ENCODE data around the gene UGT2B7. TPM values are rescaled to one million over a fixed set of nuclear protein-coding genes. Genes with fewer than 3 reads are reported as not detected.

Gene UGT2B7
- total RNA-seq, 1 experiment from 2014 or later = not detected

DNA sequence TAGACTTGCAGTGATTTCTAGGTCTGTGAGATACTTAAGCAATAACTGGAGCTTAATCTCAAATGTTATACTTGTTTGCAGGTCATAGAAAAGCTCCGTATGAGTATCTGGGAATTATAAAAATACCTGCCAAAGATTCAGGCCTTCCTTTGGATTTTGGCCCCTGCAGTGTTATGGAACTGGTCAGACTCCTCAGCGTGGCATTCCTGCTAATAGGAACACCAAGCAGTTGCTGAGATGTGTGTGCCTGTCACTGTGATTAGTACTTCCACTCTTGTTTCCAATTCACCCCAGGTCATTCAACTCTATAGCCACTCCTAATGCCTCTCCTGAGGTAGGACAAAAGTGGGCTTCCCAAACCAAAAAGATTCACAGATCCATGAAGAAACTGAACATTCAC, 7.8 kb upstream of the UGT2B7 start:
- Histone ChIP-seq H4K20me1 (ENCODE audit: low read length) (no peaks in the 10 kb centered on the region), H3K36me3 (ENCODE audit: low read depth, low read length) (no peaks in the 10 kb centered on the region), H3K4me2 (ENCODE audit: low read length) (no peak overlapping the region), H3F3A (ENCODE audit: low read length, unreplicated experiment) (peaks cover 5% of the 10 kb centered on the region), H3K9ac (ENCODE audit: low read length) (no peak overlapping the region), H3K9me3 (ENCODE audit: low read length) (0 out of 2 replicates have a peak, but pooled peaks cover 2% of the 10 kb centered on the region), H3K4me3 (ENCODE audit: low read length) (no peak overlapping the region), H3K9me2 (replicated peaks; ENCODE audit: low read length) (0 out of 2 replicates have a peak, but pooled peaks cover 4% of the 10 kb centered on the region), H3K27me3 (ENCODE audit: low read length) (no peaks in the 10 kb centered on the region), H3K27ac (ENCODE audit: low read length) (no peak overlapping the region), H3K79me2 (ENCODE audit: low read length) (no peaks in the 10 kb centered on the region), H3K4me1 (ENCODE audit: insufficient read depth, low read length) (peaks cover 15% of the 10 kb centered on the region), H2AFZ (ENCODE audit: low read length) (no peak overlapping the region)
- no TSS peak for BruUV-seq (replicated peaks)
- TF ChIP-seq EZH2 (IDR thresholded peaks at IDR 0.05; ENCODE audit: low read length, unreplicated experiment) (no peak), EZH2phosphoT487 (IDR thresholded peaks at IDR 0.05; ENCODE audit: borderline replicate concordance, low read length) (no peak)
- TF ChIP-seq, protein P1, sequence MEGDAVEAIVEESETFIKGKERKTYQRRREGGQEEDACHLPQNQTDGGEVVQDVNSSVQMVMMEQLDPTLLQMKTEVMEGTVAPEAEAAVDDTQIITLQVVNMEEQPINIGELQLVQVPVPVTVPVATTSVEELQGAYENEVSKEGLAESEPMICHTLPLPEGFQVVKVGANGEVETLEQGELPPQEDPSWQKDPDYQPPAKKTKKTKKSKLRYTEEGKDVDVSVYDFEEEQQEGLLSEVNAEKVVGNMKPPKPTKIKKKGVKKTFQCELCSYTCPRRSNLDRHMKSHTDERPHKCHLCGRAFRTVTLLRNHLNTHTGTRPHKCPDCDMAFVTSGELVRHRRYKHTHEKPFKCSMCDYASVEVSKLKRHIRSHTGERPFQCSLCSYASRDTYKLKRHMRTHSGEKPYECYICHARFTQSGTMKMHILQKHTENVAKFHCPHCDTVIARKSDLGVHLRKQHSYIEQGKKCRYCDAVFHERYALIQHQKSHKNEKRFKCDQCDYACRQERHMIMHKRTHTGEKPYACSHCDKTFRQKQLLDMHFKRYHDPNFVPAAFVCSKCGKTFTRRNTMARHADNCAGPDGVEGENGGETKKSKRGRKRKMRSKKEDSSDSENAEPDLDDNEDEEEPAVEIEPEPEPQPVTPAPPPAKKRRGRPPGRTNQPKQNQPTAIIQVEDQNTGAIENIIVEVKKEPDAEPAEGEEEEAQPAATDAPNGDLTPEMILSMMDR (conservative IDR thresholded peaks at IDR 0.05; ENCODE audit: low read depth, low read length) = no peak
- ChIA-PET CTCF (no interaction called here), POLR2A (ENCODE audit: unreplicated experiment) (no interaction called here)
- DNase-seq = no peak
- intact Hi-C loops (cut with micrococcal nuclease) = no loop called here
- ATAC-seq = no peak

DNA sequence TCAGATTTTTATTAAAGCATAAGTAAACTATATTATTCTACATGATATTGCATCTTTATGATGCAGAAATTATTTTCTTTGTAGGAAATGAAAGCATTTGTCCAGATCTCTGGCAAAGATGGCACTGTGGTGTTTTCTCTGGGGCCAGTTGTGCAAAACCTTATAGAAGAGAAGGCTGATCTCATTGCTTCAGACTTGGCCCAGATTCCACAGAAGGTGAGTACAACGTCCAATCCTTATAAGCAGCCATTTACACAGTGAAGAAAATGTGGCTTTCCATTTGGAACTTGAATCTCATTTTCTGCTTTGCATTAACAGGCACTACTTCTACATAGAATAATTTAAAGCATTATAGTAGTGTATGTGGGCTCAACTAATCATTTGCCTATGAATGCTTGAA, 6.9 kb upstream of the UGT2B7 start:
- intact Hi-C loops (cut with micrococcal nuclease) = no loop called here
- ATAC-seq (no peak), DNase-seq (no peak)
- H3K36me3 ChIP-seq (ENCODE audit: low read depth, low read length) = no peaks in the 10 kb centered on the region
- no TSS peak for BruUV-seq (replicated peaks)
- ChIA-PET POLR2A (ENCODE audit: unreplicated experiment) (no interaction called here), CTCF (no interaction called here)
- H3K4me3 ChIP-seq (ENCODE audit: low read length) = no peak overlapping the region
- H2AFZ ChIP-seq (ENCODE audit: low read length) = no peak overlapping the region
- H3F3A ChIP-seq (ENCODE audit: low read length, unreplicated experiment) = peaks cover 5% of the 10 kb centered on the region
- no peak overlapping the region for H3K4me2 ChIP-seq (ENCODE audit: low read length)
- H3K27ac ChIP-seq (ENCODE audit: low read length) = no peak overlapping the region
- H3K27me3 ChIP-seq (ENCODE audit: low read length) = no peaks in the 10 kb centered on the region
- no peaks in the 10 kb centered on the region for H4K20me1 ChIP-seq (ENCODE audit: low read length)
- H3K4me1 ChIP-seq (ENCODE audit: insufficient read depth, low read length) = peaks cover 16% of the 10 kb centered on the region
- TF ChIP-seq, protein P1 (conservative IDR thresholded peaks at IDR 0.05; ENCODE audit: low read depth, low read length) = no peak
- TF ChIP-seq EZH2phosphoT487 (IDR thresholded peaks at IDR 0.05; ENCODE audit: borderline replicate concordance, low read length) = no peak
- TF ChIP-seq EZH2 (IDR thresholded peaks at IDR 0.05; ENCODE audit: low read length, unreplicated experiment) = no peak
- H3K9me2 ChIP-seq (replicated peaks; ENCODE audit: low read length) = 0 out of 2 replicates have a peak, but pooled peaks cover 4% of the 10 kb centered on the region
- no peaks in the 10 kb centered on the region for H3K9me3 ChIP-seq (ENCODE audit: low read length)
- H3K79me2 ChIP-seq (ENCODE audit: low read length) = no peaks in the 10 kb centered on the region
- H3K9ac ChIP-seq (ENCODE audit: low read length) = no peak overlapping the region

DNA sequence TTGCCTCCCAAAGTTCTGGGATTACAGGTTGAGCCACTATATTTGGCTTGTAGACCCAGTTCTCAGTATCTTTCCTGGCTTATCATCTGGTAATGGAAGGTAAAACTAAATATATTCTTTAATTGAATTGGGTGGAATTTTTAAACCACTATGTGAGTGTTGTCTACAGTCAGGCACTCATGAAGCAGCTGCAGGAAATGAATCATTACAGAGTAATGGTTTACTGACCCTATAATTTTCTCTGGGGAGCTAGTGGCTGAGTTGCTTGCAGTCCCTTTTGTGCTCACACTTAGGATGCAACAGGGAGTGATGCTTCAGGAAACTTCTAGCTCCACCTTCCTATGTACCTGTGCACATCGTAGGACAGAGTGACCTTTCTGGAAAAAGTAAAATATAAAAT, 4.1 kb upstream of the UGT2B7 start:
- H3K79me2 ChIP-seq (ENCODE audit: low read length) = no peaks in the 10 kb centered on the region
- intact Hi-C loops (cut with micrococcal nuclease) = loop anchor here (10.0 kb wide), 2 partner anchors 137 to 747 kb away; partner anchors contain the start of gene UGT2A3
- BruUV-seq (replicated peaks) = no TSS peak
- H3K9me2 ChIP-seq (replicated peaks; ENCODE audit: low read length) = 0 out of 2 replicates have a peak, but pooled peaks cover 4% of the 10 kb centered on the region
- ChIA-PET CTCF (no interaction called here), POLR2A (ENCODE audit: unreplicated experiment) (interaction anchor here (0.5 to 0.6 kb wide), 2 partner anchors 43 to 517 kb away, joined by 3 to 7 read pairs; no protein-coding TSS in a partner anchor)
- no peaks in the 10 kb centered on the region for H3K9me3 ChIP-seq (ENCODE audit: low read length)
- no peak overlapping the region for H3K4me3 ChIP-seq (ENCODE audit: low read length)
- ATAC-seq = peak; percentile 82
- no peak overlapping the region for H2AFZ ChIP-seq (ENCODE audit: low read length)
- DNase-seq = peak; percentile 87
- peaks cover 9% of the 10 kb centered on the region for H3F3A ChIP-seq (ENCODE audit: low read length, unreplicated experiment)
- no peaks in the 10 kb centered on the region for H3K36me3 ChIP-seq (ENCODE audit: low read depth, low read length)
- TF ChIP-seq EZH2 (IDR thresholded peaks at IDR 0.05; ENCODE audit: low read length, unreplicated experiment) = no peak
- TF ChIP-seq EZH2phosphoT487 (IDR thresholded peaks at IDR 0.05; ENCODE audit: borderline replicate concordance, low read length) = no peak
- TF ChIP-seq, protein P1 (conservative IDR thresholded peaks at IDR 0.05; ENCODE audit: low read depth, low read length) = no peak
- H3K27ac ChIP-seq (ENCODE audit: low read length) = peak overlapping the region; percentile 79
- peak overlapping the region; percentile 24; the same call in 1 of the 2 replicates for H3K9ac ChIP-seq (ENCODE audit: low read length)
- peak overlapping the region; percentile 19; the same call in 1 of the 2 replicates for H3K4me2 ChIP-seq (ENCODE audit: low read length)
- H4K20me1 ChIP-seq (ENCODE audit: low read length) = no peaks in the 10 kb centered on the region
- peaks cover 41% of the 10 kb centered on the region for H3K4me1 ChIP-seq (ENCODE audit: insufficient read depth, low read length)
- no peaks in the 10 kb centered on the region for H3K27me3 ChIP-seq (ENCODE audit: low read length)

Measured in PC-3 (cell line).